Activated naive CD8-positive, alpha-beta T cell (primary cell): Measurements from ENCODE around the gene ABHD12B.
"Not testable (repeated sequence)": the region's sequence is repeated elsewhere in the genome, so short reads cannot be mapped to it uniquely, and the experiment has no call there.

ENCODE experiments used
- H3K27ac Mint-ChIP-seq: one replicate; pipeline ENCODE4 v1.8.0; 2021; ENCODE audit warnings: mixed read lengths
- H3K27me3 Mint-ChIP-seq: one replicate; pipeline ENCODE4 v1.8.0; 2021; ENCODE audit warnings: mixed read lengths
- H3K36me3 Mint-ChIP-seq: one replicate; pipeline ENCODE4 v1.8.0; 2021; ENCODE audit warnings: mixed read lengths
- H3K4me1 Mint-ChIP-seq: one replicate; pipeline ENCODE4 v1.8.0; 2021; ENCODE audit warnings: low read depth, mixed read lengths
- H3K4me3 Mint-ChIP-seq: one replicate; pipeline ENCODE4 v1.8.0; 2021; ENCODE audit warnings: mild to moderate bottlenecking, mixed read lengths
- H3K9me3 Mint-ChIP-seq: one replicate; pipeline ENCODE4 v1.8.0; 2021; ENCODE audit warnings: low read depth, mixed read lengths

ABHD12B gene

GRCh38 chr14:50931559-50931958 lies 59.7 kb downstream of the ABHD12B start:
- H3K4me1 Mint-ChIP-seq, result no peaks in the 10 kb centered on the region
- peaks cover 9% of the 10 kb centered on the region for H3K27me3 Mint-ChIP-seq
- H3K27ac Mint-ChIP-seq, result no peak overlapping the region
- H3K4me3 Mint-ChIP-seq, result no peak overlapping the region
- no peaks in the 10 kb centered on the region for H3K36me3 Mint-ChIP-seq
- H3K9me3 Mint-ChIP-seq, result no peaks in the 10 kb centered on the region

GRCh38 chr14:50932156-50932555 lies 60.3 kb downstream of the ABHD12B start:
- H3K27ac Mint-ChIP-seq, result no peak overlapping the region

GRCh38 chr14:50932592-50933495 lies 61.0 kb downstream of the ABHD12B start:
- H3K36me3 Mint-ChIP-seq, result no peaks in the 10 kb centered on the region
- no peaks in the 10 kb centered on the region for H3K9me3 Mint-ChIP-seq
- H3K27ac Mint-ChIP-seq, result no peak overlapping the region
- H3K27me3 Mint-ChIP-seq, result peaks cover 9% of the 10 kb centered on the region
- H3K4me1 Mint-ChIP-seq, result no peaks in the 10 kb centered on the region
- H3K4me3 Mint-ChIP-seq, result no peak overlapping the region

More at GRCh38 chr14:50932156-50932555, 60.3 kb downstream of the ABHD12B start:
- H3K4me1 Mint-ChIP-seq, result no peaks in the 10 kb centered on the region
- peaks cover 9% of the 10 kb centered on the region for H3K27me3 Mint-ChIP-seq
- no peaks in the 10 kb centered on the region for H3K9me3 Mint-ChIP-seq
- H3K36me3 Mint-ChIP-seq, result no peaks in the 10 kb centered on the region
- no peak overlapping the region for H3K4me3 Mint-ChIP-seq

GRCh38 chr14:50935126-50936015 lies 63.5 kb downstream of the ABHD12B start:
- Mint-ChIP-seq H3K4me1 (no peaks in the 10 kb centered on the region), H3K4me3 (no peak overlapping the region), H3K9me3 (no peaks in the 10 kb centered on the region), H3K27me3 (peaks cover 10% of the 10 kb centered on the region), H3K27ac (no peak overlapping the region), H3K36me3 (no peaks in the 10 kb centered on the region)

- no peaks in the 10 kb centered on the region for H3K4me1 Mint-ChIP-seq
- no peak overlapping the region for H3K4me3 Mint-ChIP-seq
- no peak overlapping the region for H3K27ac Mint-ChIP-seq
- H3K9me3 Mint-ChIP-seq, result no peaks in the 10 kb centered on the region
- H3K27me3 Mint-ChIP-seq, result peaks cover 10% of the 10 kb centered on the region
- no peaks in the 10 kb centered on the region for H3K36me3 Mint-ChIP-seq
These were observed 64.1 kb downstream of the ABHD12B start for GRCh38 chr14:50936016-50936340.

GRCh38 chr14:50936882-50937281 lies 65.0 kb downstream of the ABHD12B start:
- no peaks in the 10 kb centered on the region for H3K4me1 Mint-ChIP-seq
- H3K27ac Mint-ChIP-seq, result no peak overlapping the region

GRCh38 chr14:50937325-50937724 lies 65.5 kb downstream of the ABHD12B start:
- Mint-ChIP-seq H3K27me3 (peaks cover 18% of the 10 kb centered on the region), H3K9me3 (no peaks in the 10 kb centered on the region), H3K36me3 (no peaks in the 10 kb centered on the region)

More at GRCh38 chr14:50936882-50937281, 65.0 kb downstream of the ABHD12B start:
- no peak overlapping the region for H3K4me3 Mint-ChIP-seq
- no peaks in the 10 kb centered on the region for H3K36me3 Mint-ChIP-seq
- H3K27me3 Mint-ChIP-seq, result peaks cover 17% of the 10 kb centered on the region
- H3K9me3 Mint-ChIP-seq, result no peaks in the 10 kb centered on the region

GRCh38 chr14:50937800-50938199 lies 65.9 kb downstream of the ABHD12B start:
- Mint-ChIP-seq H3K27ac (no peak overlapping the region), H3K36me3 (no peaks in the 10 kb centered on the region), H3K4me3 (no peak overlapping the region), H3K4me1 (no peaks in the 10 kb centered on the region), H3K27me3 (peaks cover 19% of the 10 kb centered on the region), H3K9me3 (no peaks in the 10 kb centered on the region)

More at GRCh38 chr14:50937325-50937724, 65.5 kb downstream of the ABHD12B start:
- no peaks in the 10 kb centered on the region for H3K4me1 Mint-ChIP-seq
- no peak overlapping the region for H3K4me3 Mint-ChIP-seq
- no peak overlapping the region for H3K27ac Mint-ChIP-seq

GRCh38 chr14:50941151-50941550 lies 69.3 kb downstream of the ABHD12B start:
- Mint-ChIP-seq H3K36me3 (no peaks in the 10 kb centered on the region), H3K4me3 (no peak overlapping the region), H3K9me3 (no peaks in the 10 kb centered on the region), H3K4me1 (peaks cover 10% of the 10 kb centered on the region), H3K27ac (no peak overlapping the region), H3K27me3 (peaks cover 22% of the 10 kb centered on the region)

GRCh38 chr14:50941638-50942037 lies 69.8 kb downstream of the ABHD12B start:
- not testable (repeated sequence) for H3K4me3 Mint-ChIP-seq, H3K9me3 Mint-ChIP-seq, H3K36me3 Mint-ChIP-seq, H3K27ac Mint-ChIP-seq
- Mint-ChIP-seq H3K27me3 (peaks cover 22% of the 10 kb centered on the region), H3K4me1 (peaks cover 10% of the 10 kb centered on the region)

- peak overlapping the region; percentile 74 for H3K4me3 Mint-ChIP-seq
- H3K36me3 Mint-ChIP-seq, result no peaks in the 10 kb centered on the region
- no peaks in the 10 kb centered on the region for H3K9me3 Mint-ChIP-seq
- H3K27me3 Mint-ChIP-seq, result peaks cover 22% of the 10 kb centered on the region
- H3K4me1 Mint-ChIP-seq, result peaks cover 10% of the 10 kb centered on the region
- no peak overlapping the region for H3K27ac Mint-ChIP-seq
These were observed 71.5 kb downstream of the ABHD12B start for GRCh38 chr14:50943261-50943942.

- Mint-ChIP-seq H3K27ac (no peak within 1 kb of the TSS), H3K4me3 (peak within 1 kb of the TSS; percentile 88), H3K9me3 (no peaks in the 10 kb centered on the region), H3K36me3 (no peaks in the 10 kb centered on the region), H3K27me3 (peaks cover 22% of the 10 kb centered on the region), H3K4me1 (peaks cover 10% of the 10 kb centered on the region)
These were observed 72.2 kb downstream of the ABHD12B start, which contains the start of gene PYGL for GRCh38 chr14:50943943-50944646. PYGL (minus strand) TSS chr14:50944483; CDS start chr14:50944403, 80 bp downstream.

GRCh38 chr14:50944647-50945413 lies 73.0 kb downstream of the ABHD12B start:
- Mint-ChIP-seq H3K4me3 (peak overlapping the region; percentile 88), H3K9me3 (no peaks in the 10 kb centered on the region), H3K4me1 (peaks cover 10% of the 10 kb centered on the region), H3K36me3 (no peaks in the 10 kb centered on the region), H3K27me3 (peaks cover 22% of the 10 kb centered on the region), H3K27ac (no peak overlapping the region)
